ENCODE data around the gene ABHD14A. TPM values are rescaled to one million over a fixed set of nuclear protein-coding genes. Genes with fewer than 3 reads are reported as not detected.

The ABHD14A gene
- total RNA-seq, 4 donors from 2014 or later, result 4.3 to 14.2 (median 9.4) TPM

GRCh38 chr3:52007291-52007690 is 32.4 kb downstream of the ABHD14A start:
- no peaks in the 10 kb centered on the region for H3K27me3 ChIP-seq
- H3K36me3 ChIP-seq, result no peaks in the 10 kb centered on the region
- intact Hi-C loops (cut with DNase I), result no loop called here
- TF ChIP-seq POLR2A (IDR thresholded peaks at IDR 0.05), result no peak
- TF ChIP-seq, protein P1, sequence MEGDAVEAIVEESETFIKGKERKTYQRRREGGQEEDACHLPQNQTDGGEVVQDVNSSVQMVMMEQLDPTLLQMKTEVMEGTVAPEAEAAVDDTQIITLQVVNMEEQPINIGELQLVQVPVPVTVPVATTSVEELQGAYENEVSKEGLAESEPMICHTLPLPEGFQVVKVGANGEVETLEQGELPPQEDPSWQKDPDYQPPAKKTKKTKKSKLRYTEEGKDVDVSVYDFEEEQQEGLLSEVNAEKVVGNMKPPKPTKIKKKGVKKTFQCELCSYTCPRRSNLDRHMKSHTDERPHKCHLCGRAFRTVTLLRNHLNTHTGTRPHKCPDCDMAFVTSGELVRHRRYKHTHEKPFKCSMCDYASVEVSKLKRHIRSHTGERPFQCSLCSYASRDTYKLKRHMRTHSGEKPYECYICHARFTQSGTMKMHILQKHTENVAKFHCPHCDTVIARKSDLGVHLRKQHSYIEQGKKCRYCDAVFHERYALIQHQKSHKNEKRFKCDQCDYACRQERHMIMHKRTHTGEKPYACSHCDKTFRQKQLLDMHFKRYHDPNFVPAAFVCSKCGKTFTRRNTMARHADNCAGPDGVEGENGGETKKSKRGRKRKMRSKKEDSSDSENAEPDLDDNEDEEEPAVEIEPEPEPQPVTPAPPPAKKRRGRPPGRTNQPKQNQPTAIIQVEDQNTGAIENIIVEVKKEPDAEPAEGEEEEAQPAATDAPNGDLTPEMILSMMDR (IDR thresholded peaks at IDR 0.05), result no peak
- H3K9me3 ChIP-seq, result no peaks in the 10 kb centered on the region
- H3K4me3 ChIP-seq, result no peak overlapping the region
- H3K27ac ChIP-seq, result no peak overlapping the region
- H3K4me1 ChIP-seq, result peaks cover 13 to 27% (median 25%) of the 10 kb centered on the region in 3 donors
- WGBS, 2 donors, result 54 to 57% methylated on average over 3 of the region's 4 CpGs
- DNase-seq, result no peak

DNA sequence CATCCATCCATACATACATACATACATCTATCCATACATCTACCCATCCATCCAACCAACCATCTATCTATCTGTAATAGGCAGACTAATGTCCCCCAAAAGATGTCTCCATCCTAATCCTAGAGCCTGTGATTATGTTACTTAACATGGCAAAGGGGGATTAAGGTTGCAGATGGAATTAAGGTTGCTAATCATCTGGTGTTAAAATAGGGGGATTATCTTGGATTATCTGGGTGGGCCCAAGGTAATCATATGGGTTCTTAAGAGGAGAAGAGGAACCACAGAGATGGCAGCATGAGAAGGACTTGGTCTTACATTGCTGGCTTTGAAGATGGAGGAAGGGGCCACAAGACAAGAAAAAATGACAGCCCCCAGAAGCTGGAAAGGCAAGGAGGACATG is 35.6 kb downstream of the ABHD14A start:
- intact Hi-C loops (cut with DNase I), result no loop called here
- peaks cover 7 to 10% (median 10%) of the 10 kb centered on the region in 3 donors for H3K4me1 ChIP-seq

DNA sequence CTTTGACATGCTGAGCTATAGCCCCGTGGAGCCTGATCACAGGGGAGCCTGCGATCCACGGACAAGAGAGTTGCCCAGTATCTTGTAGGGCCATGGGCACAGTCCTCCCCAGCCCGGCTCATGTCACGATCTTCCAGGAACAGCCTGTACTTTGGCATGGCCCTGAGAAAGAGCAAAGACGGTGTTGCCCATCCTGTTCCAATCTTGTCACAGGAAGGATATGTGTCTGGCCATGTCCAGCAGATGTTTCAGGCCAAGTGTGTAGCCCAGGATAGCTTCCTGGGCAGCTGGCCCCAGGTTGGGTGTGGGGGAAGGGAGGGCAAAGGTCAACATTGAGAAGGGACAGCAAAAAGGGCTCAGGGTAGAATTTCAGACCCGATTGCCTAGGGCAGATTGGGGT is 37.8 kb downstream of the ABHD14A start:
- 71 to 80% methylated on average over 1 to 4 of the region's 7 CpGs for WGBS, 2 donors
- no peak overlapping the region for H3K4me3 ChIP-seq
- H3K9me3 ChIP-seq, result no peaks in the 10 kb centered on the region
- H3K36me3 ChIP-seq, result no peaks in the 10 kb centered on the region
- no peak for TF ChIP-seq POLR2A (IDR thresholded peaks at IDR 0.05)
- TF ChIP-seq, protein P1 (IDR thresholded peaks at IDR 0.05), result no peak
- no peak for DNase-seq
- no peaks in the 10 kb centered on the region for H3K27me3 ChIP-seq
- H3K4me1 ChIP-seq, result peaks cover 0 to 4% (median 0%) of the 10 kb centered on the region in 3 donors
- intact Hi-C loops (cut with DNase I), result no loop called here
- no peak overlapping the region for H3K27ac ChIP-seq

More for the DNA sequence above, 35.6 kb downstream of the ABHD14A start:
- H3K27ac ChIP-seq, result no peak overlapping the region
- no peaks in the 10 kb centered on the region for H3K9me3 ChIP-seq
- DNase-seq, result no peak
- TF ChIP-seq, protein P1 (IDR thresholded peaks at IDR 0.05), result no peak
- TF ChIP-seq POLR2A (IDR thresholded peaks at IDR 0.05), result no peak
- H3K27me3 ChIP-seq, result no peaks in the 10 kb centered on the region
- no peaks in the 10 kb centered on the region for H3K36me3 ChIP-seq
- H3K4me3 ChIP-seq, result no peak overlapping the region

GRCh38 chr3:52013802-52014598 is 39.1 kb downstream of the ABHD14A start:
- Histone ChIP-seq H3K4me1 (peaks cover 0 to 11% (median 0%) of the 10 kb centered on the region in 3 donors), H3K27me3 (no peaks in the 10 kb centered on the region), H3K4me3 (no peak overlapping the region), H3K36me3 (no peaks in the 10 kb centered on the region), H3K27ac (no peak overlapping the region), H3K9me3 (no peaks in the 10 kb centered on the region)
- intact Hi-C loops (cut with DNase I), result no loop called here
- TF ChIP-seq POLR2A (IDR thresholded peaks at IDR 0.05), result no peak
- TF ChIP-seq, protein P1 (IDR thresholded peaks at IDR 0.05), result no peak
- WGBS, 2 donors, result 72 to 84% methylated on average over 3 to 6 of the region's 6 CpGs
- no peak for DNase-seq

DNA sequence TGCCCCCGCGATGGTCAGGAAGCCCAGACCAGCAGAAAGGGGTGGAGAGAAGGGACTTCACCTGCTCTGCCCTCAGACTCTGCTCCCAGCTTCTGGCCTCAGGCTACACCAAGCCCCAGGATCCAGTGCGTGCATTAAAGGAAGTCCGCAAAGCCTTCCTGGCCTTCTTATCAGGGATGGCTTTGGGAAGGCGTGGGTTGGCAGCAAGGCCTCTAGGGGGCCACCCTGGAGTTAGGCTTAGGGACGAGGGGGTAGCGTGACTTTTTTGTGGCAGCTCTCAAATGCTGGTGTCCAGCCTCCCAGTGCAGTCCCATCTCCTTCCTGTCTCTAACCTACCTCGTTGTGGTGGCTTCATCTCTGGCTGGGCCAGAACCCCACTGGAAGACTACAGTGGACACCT is 39.7 kb downstream of the ABHD14A start:
- no peaks in the 10 kb centered on the region for H3K27me3 ChIP-seq
- intact Hi-C loops (cut with DNase I), result no loop called here
- no peak overlapping the region for H3K4me3 ChIP-seq
- TF ChIP-seq, protein P1 (IDR thresholded peaks at IDR 0.05), result no peak
- TF ChIP-seq POLR2A (IDR thresholded peaks at IDR 0.05), result no peak
- H3K9me3 ChIP-seq, result no peaks in the 10 kb centered on the region
- H3K36me3 ChIP-seq, result no peaks in the 10 kb centered on the region
- DNase-seq, result no peak
- peaks cover 0 to 17% (median 0%) of the 10 kb centered on the region in 3 donors for H3K4me1 ChIP-seq
- WGBS, 2 donors, result 90% methylated on average over 5 of the region's 8 CpGs; no CpG with 5 or more reads in 1 of the 2 donors
- H3K27ac ChIP-seq, result no peak overlapping the region
